Activated CD4-positive, alpha-beta memory T cell treated with anti-CD3 and anti-CD28 coated beads for 36 hours (primary cell): Measurements from ENCODE around the gene PSMD6. TPM values are rescaled to one million over a fixed set of nuclear protein-coding genes. Genes with fewer than 3 reads are reported as not detected.

Experiments
- CTCF ChIA-PET: fragments of 350-600 bp; sonication (Branson Sonifier 250); formaldehyde crosslinking; loops from one replicate; lab custom pipeline; 2021; ENCODE audit warnings: antibody characterized with exemption, inconsistent platforms; lab: Charles Lee
- POLR2A ChIA-PET: fragments of 350-600 bp; sonication (Branson Sonifier 250); formaldehyde crosslinking; loops from one replicate; lab custom pipeline; 2021; ENCODE audit warnings: antibody characterized with exemption; lab: Charles Lee
- DNase-seq: peaks from one replicate; pipeline ENCODE4 v3.0.0-alpha.2; 2020
- H3K27ac Mint-ChIP-seq: one replicate; pipeline ENCODE4 v1.8.0; 2021; ENCODE audit warnings: mixed read lengths
- H3K27me3 Mint-ChIP-seq: one replicate; pipeline ENCODE4 v1.8.0; 2021; ENCODE audit warnings: mixed read lengths
- H3K36me3 Mint-ChIP-seq: one replicate; pipeline ENCODE4 v1.8.0; 2021; ENCODE audit warnings: mixed read lengths
- H3K4me1 Mint-ChIP-seq: one replicate; pipeline ENCODE4 v1.8.0; 2021; ENCODE audit warnings: low read depth, mixed read lengths
- H3K4me3 Mint-ChIP-seq: one replicate; pipeline ENCODE4 v1.8.0; 2021; ENCODE audit warnings: mild to moderate bottlenecking, mixed read lengths
- H3K9me3 Mint-ChIP-seq: one replicate; pipeline ENCODE4 v1.8.0; 2021; ENCODE audit warnings: mixed read lengths
- intact Hi-C: fragments of 100-400 bp; cut with micrococcal nuclease; formaldehyde crosslinking; loops from one replicate; pipeline ENCODE4 v1.15.1; 2023
- total RNA-seq, 2 experiments: library from RNA; stranded (reverse); gene quantifications; one replicate each; pipeline ENCODE4 v1.2.3, GENCODE V29; 2021

The PSMD6 gene
- total RNA-seq, 2 experiments from 2014 or later, result 104 to 109 TPM

GRCh38 chr3:64008017-64008416 lies 15.3 kb downstream of the PSMD6 start:
- Mint-ChIP-seq H3K27me3 (no peaks in the 10 kb centered on the region), H3K9me3 (no peaks in the 10 kb centered on the region), H3K4me1 (peaks cover 23% of the 10 kb centered on the region), H3K27ac (peak overlapping the region; percentile 44), H3K36me3 (peaks cover 33% of the 10 kb centered on the region), H3K4me3 (no peak overlapping the region)
- intact Hi-C loops, result no loop called here
- DNase-seq, result no peak
- CTCF ChIA-PET, result interaction anchor here (0.8 to 3.3 kb wide), 6 partner anchors 14 to 658 kb away, joined by 3 to 21 read pairs (median 6); partner anchors contain the start of gene PSMD6
- POLR2A ChIA-PET, result interaction anchor here (0.6 to 2.1 kb wide), 5 partner anchors 8 to 40 kb away, joined by 3 to 10 read pairs (median 4); partner anchors contain the start of gene PSMD6

GRCh38 chr3:64003589-64003988 lies 19.7 kb downstream of the PSMD6 start:
- intact Hi-C loops, result no loop called here
- H3K27ac Mint-ChIP-seq, result no peak overlapping the region
- no peaks in the 10 kb centered on the region for H3K27me3 Mint-ChIP-seq
- peaks cover 12% of the 10 kb centered on the region for H3K4me1 Mint-ChIP-seq
- peaks cover 29% of the 10 kb centered on the region for H3K36me3 Mint-ChIP-seq
- DNase-seq, result no peak
- CTCF ChIA-PET, result interaction anchor here (1.2 to 1.7 kb wide), 2 partner anchors 10 to 42 kb away, joined by 4 to 8 read pairs; no protein-coding TSS in a partner anchor
- POLR2A ChIA-PET, result no interaction called here
- no peak overlapping the region for H3K4me3 Mint-ChIP-seq
- no peaks in the 10 kb centered on the region for H3K9me3 Mint-ChIP-seq

GRCh38 chr3:64002233-64002632 lies 21.1 kb downstream of the PSMD6 start:
- no peaks in the 10 kb centered on the region for H3K27me3 Mint-ChIP-seq
- intact Hi-C loops, result no loop called here
- no peak overlapping the region for H3K4me3 Mint-ChIP-seq
- ChIA-PET CTCF (no interaction called here), POLR2A (no interaction called here)
- no peak for DNase-seq
- peaks cover 35% of the 10 kb centered on the region for H3K36me3 Mint-ChIP-seq
- no peaks in the 10 kb centered on the region for H3K9me3 Mint-ChIP-seq
- H3K4me1 Mint-ChIP-seq, result peaks cover 9% of the 10 kb centered on the region
- H3K27ac Mint-ChIP-seq, result peak overlapping the region; percentile 35

GRCh38 chr3:64000453-64001055 lies 22.7 kb downstream of the PSMD6 start:
- H3K36me3 Mint-ChIP-seq, result peaks cover 49% of the 10 kb centered on the region

GRCh38 chr3:63998852-63999754 lies 24.2 kb downstream of the PSMD6 start:
- ChIA-PET POLR2A (interaction anchor here (1.5 kb wide), 1 partner anchor 9 kb away, joined by 4 read pairs; no protein-coding TSS in a partner anchor), CTCF (interaction anchor here (0.8 to 13.2 kb wide), 2 partner anchors 24 to 30 kb away, joined by 3 to 360 read pairs; partner anchors contain the start of gene PSMD6)
- peaks cover 58% of the 10 kb centered on the region for H3K36me3 Mint-ChIP-seq
- no peak overlapping the region for H3K4me3 Mint-ChIP-seq
- no peaks in the 10 kb centered on the region for H3K9me3 Mint-ChIP-seq
- H3K27ac Mint-ChIP-seq, result peak overlapping the region; percentile 46
- no peak for DNase-seq
- H3K4me1 Mint-ChIP-seq, result peaks cover 16% of the 10 kb centered on the region
- H3K27me3 Mint-ChIP-seq, result no peaks in the 10 kb centered on the region
- intact Hi-C loops, result no loop called here

More at GRCh38 chr3:64000453-64001055, 22.7 kb downstream of the PSMD6 start:
- Mint-ChIP-seq H3K9me3 (no peaks in the 10 kb centered on the region), H3K27ac (no peak overlapping the region), H3K4me3 (no peak overlapping the region), H3K4me1 (peaks cover 9% of the 10 kb centered on the region), H3K27me3 (no peaks in the 10 kb centered on the region)
- ChIA-PET POLR2A (interaction anchor here (1.5 kb wide), 1 partner anchor 8 kb away, joined by 4 read pairs; no protein-coding TSS in a partner anchor), CTCF (interaction anchor here (0.6 to 13.2 kb wide), 3 partner anchors 10 to 31 kb away, joined by 3 to 360 read pairs (median 3); no protein-coding TSS in a partner anchor)
- intact Hi-C loops, result no loop called here
- no peak for DNase-seq

- peaks cover 27% of the 10 kb centered on the region for H3K4me1 Mint-ChIP-seq
- no peaks in the 10 kb centered on the region for H3K9me3 Mint-ChIP-seq
- no peaks in the 10 kb centered on the region for H3K27me3 Mint-ChIP-seq
- ChIA-PET POLR2A (no interaction called here), CTCF (interaction anchor here (2.2 to 13.2 kb wide), 4 partner anchors 8 to 26 kb away, joined by 7 to 360 read pairs (median 13); no protein-coding TSS in a partner anchor)
- intact Hi-C loops, result no loop called here
- no peak overlapping the region for H3K4me3 Mint-ChIP-seq
- H3K27ac Mint-ChIP-seq, result peak overlapping the region; percentile 76
- peaks cover 71% of the 10 kb centered on the region for H3K36me3 Mint-ChIP-seq
- no peak for DNase-seq
Observed at GRCh38 chr3:63995086-63995485, 28.2 kb downstream of the PSMD6 start.

- POLR2A ChIA-PET, result no interaction called here
- Mint-ChIP-seq H3K9me3 (no peaks in the 10 kb centered on the region), H3K27me3 (no peaks in the 10 kb centered on the region), H3K4me3 (no peak overlapping the region), H3K4me1 (peaks cover 30% of the 10 kb centered on the region), H3K27ac (peak overlapping the region; percentile 65), H3K36me3 (peaks cover 69% of the 10 kb centered on the region)
- CTCF ChIA-PET, result interaction anchor here (0.6 to 13.2 kb wide), 19 partner anchors 9 to 267 kb away, joined by 3 to 360 read pairs (median 5); no protein-coding TSS in a partner anchor
- intact Hi-C loops, result loop anchor here (1.0 to 5.0 kb wide), 3 partner anchors 25 to 81 kb away; partner anchors contain the start of gene SCAANT1
- DNase-seq, result peak; percentile 61
Observed at GRCh38 chr3:63993653-63994079, 29.6 kb downstream of the PSMD6 start.

GRCh38 chr3:63992516-63993209 lies 30.6 kb downstream of the PSMD6 start:
- ChIA-PET POLR2A (no interaction called here), CTCF (interaction anchor here (1.0 to 13.2 kb wide), 15 partner anchors 8 to 134 kb away, joined by 3 to 360 read pairs (median 7); no protein-coding TSS in a partner anchor)
- Mint-ChIP-seq H3K4me1 (peaks cover 33% of the 10 kb centered on the region), H3K36me3 (peaks cover 65% of the 10 kb centered on the region), H3K27me3 (no peaks in the 10 kb centered on the region), H3K9me3 (no peaks in the 10 kb centered on the region), H3K4me3 (no peak overlapping the region), H3K27ac (peak overlapping the region; percentile 40)
- intact Hi-C loops, result loop anchor here (1.0 to 5.0 kb wide), 3 partner anchors 24 to 80 kb away; partner anchors contain the start of gene SCAANT1
- no peak for DNase-seq

GRCh38 chr3:63991666-63992065 lies 31.6 kb downstream of the PSMD6 start:
- no peak for DNase-seq
- Mint-ChIP-seq H3K27me3 (no peaks in the 10 kb centered on the region), H3K9me3 (no peaks in the 10 kb centered on the region), H3K36me3 (peaks cover 65% of the 10 kb centered on the region), H3K27ac (peak overlapping the region; percentile 53), H3K4me3 (no peak overlapping the region), H3K4me1 (peaks cover 38% of the 10 kb centered on the region)
- ChIA-PET POLR2A (no interaction called here), CTCF (interaction anchor here (1.5 to 13.2 kb wide), 2 partner anchors 22 to 64 kb away, joined by 3 to 360 read pairs; no protein-coding TSS in a partner anchor)
- intact Hi-C loops, result loop anchor here (5.0 kb wide), 1 partner anchor 79 kb away; the partner anchor contains the start of gene SCAANT1

- CTCF ChIA-PET, result interaction anchor here (1.5 to 13.2 kb wide), 2 partner anchors 22 to 63 kb away, joined by 3 to 360 read pairs; no protein-coding TSS in a partner anchor
- no peak for DNase-seq
- peak overlapping the region; percentile 53 for H3K27ac Mint-ChIP-seq
- H3K4me3 Mint-ChIP-seq, result no peak overlapping the region
- POLR2A ChIA-PET, result no interaction called here
- H3K9me3 Mint-ChIP-seq, result no peaks in the 10 kb centered on the region
- intact Hi-C loops, result loop anchor here (5.0 kb wide), 1 partner anchor 78 kb away; the partner anchor contains the start of gene SCAANT1
- peaks cover 58% of the 10 kb centered on the region for H3K36me3 Mint-ChIP-seq
- H3K27me3 Mint-ChIP-seq, result no peaks in the 10 kb centered on the region
- H3K4me1 Mint-ChIP-seq, result peaks cover 42% of the 10 kb centered on the region
Observed at GRCh38 chr3:63990733-63991132, 32.6 kb downstream of the PSMD6 start.

- Mint-ChIP-seq H3K36me3 (peaks cover 58% of the 10 kb centered on the region), H3K27ac (peak overlapping the region; percentile 53), H3K4me1 (peaks cover 47% of the 10 kb centered on the region), H3K4me3 (no peak overlapping the region), H3K9me3 (no peaks in the 10 kb centered on the region), H3K27me3 (no peaks in the 10 kb centered on the region)
- intact Hi-C loops, result loop anchor here (5.0 kb wide), 1 partner anchor 78 kb away; the partner anchor contains the start of gene SCAANT1
- DNase-seq, result no peak
- ChIA-PET POLR2A (no interaction called here), CTCF (interaction anchor here (13.2 kb wide), 1 partner anchor 21 kb away, joined by 360 read pairs; no protein-coding TSS in a partner anchor)
Observed at GRCh38 chr3:63990204-63990603, 33.1 kb downstream of the PSMD6 start.
